AG10803 (cell line): ENCODE measurements around the gene RBMS1.
"Not testable (repeated sequence)": the region's sequence is repeated elsewhere in the genome, so short reads cannot be mapped to it uniquely, and the experiment has no call there.

ENCODE experiments used
- DNase-seq: peaks from one replicate; pipeline ENCODE4 v3.0.0; 2010; ENCODE audit warnings: low read depth
- H3K4me3 ChIP-seq: 2 replicates; pipeline ENCODE4 v1.5.1; 2011; ENCODE audit warnings: mild to moderate bottlenecking, low read length, control low read depth
- CTCF ChIP-seq: conservative IDR thresholded peaks from 2 replicates; pipeline ENCODE4 v1.5.1; 2011; ENCODE audit warnings: mild to moderate bottlenecking, low read length, control low read depth, inconsistent platforms

RBMS1 gene

GRCh38 chr2:160368988-160369930 is 124.3 kb downstream of the RBMS1 start:
- DNase-seq: peak; percentile 78
- no peak overlapping the region for H3K4me3 ChIP-seq
- no peak for TF ChIP-seq CTCF

GRCh38 chr2:160367887-160368286 is 125.7 kb downstream of the RBMS1 start:
- no peak for TF ChIP-seq CTCF
- DNase-seq: peak; percentile 99
- no peak overlapping the region for H3K4me3 ChIP-seq

- DNase-seq: not testable (repeated sequence)
Observed at GRCh38 chr2:160367139-160367538, 126.5 kb downstream of the RBMS1 start.

GRCh38 chr2:160366474-160366873 is 127.1 kb downstream of the RBMS1 start:
- no peak for DNase-seq
- no peak for TF ChIP-seq CTCF
- H3K4me3 ChIP-seq: no peak overlapping the region

More at GRCh38 chr2:160367139-160367538, 126.5 kb downstream of the RBMS1 start:
- not testable (repeated sequence) for H3K4me3 ChIP-seq

GRCh38 chr2:160365716-160366367 is 127.8 kb downstream of the RBMS1 start:
- no peak for TF ChIP-seq CTCF
- no peak overlapping the region for H3K4me3 ChIP-seq
- peak; percentile 74 for DNase-seq

- no peak for DNase-seq
Observed at GRCh38 chr2:160364364-160364763, 129.2 kb downstream of the RBMS1 start.

More at GRCh38 chr2:160364364-160364763, 129.2 kb downstream of the RBMS1 start:
- no peak for TF ChIP-seq CTCF
- no peak overlapping the region for H3K4me3 ChIP-seq
